GM12892 (cell line): Measurements from ENCODE around the gene PDGFA.

Experiments
- POLR2A ChIP-seq: IDR thresholded peaks from 2 replicates; pipeline ENCODE4 v1.6.1; 2011; ENCODE audit warnings: low read depth, low read length, control low read depth
- POLR2AphosphoS5 ChIP-seq: IDR thresholded peaks from 2 replicates; pipeline ENCODE4 v1.6.1; 2011; ENCODE audit warnings: low read depth, low read length, control low read depth
- TAF1 ChIP-seq: IDR thresholded peaks from 2 replicates; pipeline ENCODE4 v1.6.1; 2011; ENCODE audit warnings: low read depth, mild to moderate bottlenecking, control low read depth, low read length, borderline replicate concordance

DNA sequence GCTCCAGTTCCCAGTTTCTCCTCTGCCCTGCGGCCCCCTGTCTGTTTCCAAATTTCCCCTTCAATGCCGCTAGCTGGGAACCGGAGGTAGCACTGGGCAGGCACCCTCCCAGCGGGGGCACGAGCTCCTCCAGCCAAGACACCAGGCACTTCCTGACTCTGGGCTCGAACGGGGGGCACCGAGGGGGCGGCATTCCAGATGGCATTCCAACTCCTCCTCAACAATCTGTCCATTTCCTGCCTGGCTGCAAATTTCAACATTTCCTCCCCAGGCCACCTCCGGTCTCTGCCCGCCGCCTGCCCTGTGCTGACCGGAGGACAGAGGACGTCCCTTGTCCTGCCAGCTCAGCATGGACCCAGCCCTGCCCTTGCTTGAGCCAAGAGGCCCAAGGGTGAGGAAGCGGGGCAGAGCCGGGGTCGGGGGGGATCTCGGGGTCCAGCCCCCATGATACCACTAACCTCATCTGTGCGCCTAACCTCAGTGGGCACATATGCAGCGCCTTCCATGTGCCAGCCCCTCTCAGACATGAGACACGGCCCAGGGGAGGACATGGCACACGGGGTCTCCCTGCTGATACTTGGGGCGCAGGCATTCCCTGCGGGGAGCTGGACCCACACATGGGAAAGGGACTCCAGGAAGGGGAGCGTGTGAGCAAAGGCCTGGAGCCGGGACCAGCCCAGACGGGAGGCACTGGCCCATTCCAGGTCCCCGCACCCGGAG is 58.0 kb downstream of the PDGFA start:
- TF ChIP-seq POLR2A: no peak
- TF ChIP-seq POLR2AphosphoS5: no peak
- no peak for TF ChIP-seq TAF1
